Endothelial cell of umbilical vein (primary cell): Measurements from ENCODE around the gene ZNF70. TPM values are rescaled to one million over a fixed set of nuclear protein-coding genes. Genes with fewer than 3 reads are reported as not detected.

Experiments used
- BruUV-seq: library from RNA; stranded (reverse); fragments of 400-500 nt; replicated peaks from 2 replicates; lab custom pipeline; 2021; lab: Mats Ljungman, UMichigan
- CTCF ChIA-PET: fragments of 300-600, 350-600 bp; sonication (Branson Sonifier 250); formaldehyde crosslinking; loops from one replicate; lab custom pipeline; 2021; ENCODE audit warnings: antibody characterized with exemption, inconsistent platforms; lab: Charles Lee
- POLR2A ChIA-PET: fragments of 300-600, 350-600 bp; sonication (Branson Sonifier 250); formaldehyde crosslinking; loops from one replicate; lab custom pipeline; 2021; ENCODE audit warnings: antibody characterized with exemption, inconsistent platforms; lab: Charles Lee
- DNase-seq: peaks from one replicate; pipeline ENCODE4 v3.0.0-alpha.2; 2011; ENCODE audit warnings: low read depth, low spot score
- FAIRE-seq: peaks from 2 replicates; lab custom pipeline; 2011; peaks lifted over from hg19 to GRCh38; lab: Jason Lieb, UNC
- H2AFZ ChIP-seq: 2 replicates; pipeline ENCODE4 v1.6.0; 2012; ENCODE audit warnings: low read depth, low read length, control low read depth, inconsistent platforms
- H3K27ac ChIP-seq: 2 replicates; pipeline ENCODE4 v1.5.1; 2011; ENCODE audit warnings: low read depth, mild to moderate bottlenecking, control low read depth, low read length, moderate library complexity; ENCODE audit not compliant: insufficient read depth
- H3K27me3 ChIP-seq, 2 experiments: 2 replicates each; pipeline versions ENCODE4 v1.6.0 to v1.6.1; 2011; ENCODE audit warnings: low read length in 2 of 2, mixed read lengths in 1 of 2; ENCODE audit not compliant: control insufficient read depth in 2 of 2, insufficient read depth in 2 of 2
- H3K36me3 ChIP-seq, 2 experiments: 2 replicates in 1 of 2; 3 replicates in 1 of 2; pipeline ENCODE4 v1.5.1; 2011; ENCODE audit warnings: low read length in 2 of 2, mild to moderate bottlenecking in 1 of 2, moderate library complexity in 1 of 2; ENCODE audit not compliant: control insufficient read depth in 2 of 2, insufficient read depth in 2 of 2; ENCODE audit errors: extremely low read depth in 1 of 2
- H3K4me1 ChIP-seq: 3 replicates; pipeline ENCODE4 v1.5.1; 2011; ENCODE audit warnings: mild to moderate bottlenecking, low read length; ENCODE audit not compliant: control insufficient read depth, insufficient read depth; ENCODE audit errors: extremely low read depth
- H3K4me2 ChIP-seq: 2 replicates; pipeline ENCODE4 v1.6.1; 2011; ENCODE audit warnings: low read length, control low read depth, mixed read lengths; ENCODE audit not compliant: insufficient read depth
- H3K4me3 ChIP-seq, 3 experiments: fragments of 200-600 bp in 1 of 3; sonication (generic), shearing (Covaris generic) in 1 of 3; replicated peaks in 1 of 3; 2 replicates each; pipeline ENCODE4 v1.5.1; 2011 to 2016; ENCODE audit warnings: control low read depth in 3 of 3, low read length in 3 of 3, mild to moderate bottlenecking in 2 of 3, inconsistent platforms in 1 of 3, low read depth in 1 of 3, moderate library complexity in 1 of 3; ENCODE audit not compliant: insufficient read depth in 1 of 3
- H3K79me2 ChIP-seq: 2 replicates; pipeline ENCODE4 v1.6.0; 2012; ENCODE audit warnings: low read length, inconsistent platforms; ENCODE audit not compliant: control insufficient read depth, insufficient read depth
- H3K9ac ChIP-seq: replicated peaks from 2 replicates; pipeline ENCODE3; 2011; ENCODE audit warnings: low read length, control low read depth; ENCODE audit not compliant: insufficient read depth; ENCODE audit errors: extremely low read depth
- H3K9me1 ChIP-seq: replicated peaks from 3 replicates; pipeline ENCODE4 v1.6.0; 2011; ENCODE audit warnings: mild to moderate bottlenecking, low read length; ENCODE audit not compliant: control insufficient read depth, insufficient read depth; ENCODE audit errors: extremely low read depth
- H3K9me3 ChIP-seq: replicated peaks from 2 replicates; pipeline ENCODE4 v1.5.1; 2012; ENCODE audit warnings: low read length, inconsistent platforms; ENCODE audit not compliant: control insufficient read depth, insufficient read depth
- H4K20me1 ChIP-seq: replicated peaks from 2 replicates; pipeline ENCODE3; 2011; ENCODE audit warnings: mild to moderate bottlenecking, low read length; ENCODE audit not compliant: control insufficient read depth, insufficient read depth; ENCODE audit errors: extremely low read depth
- EZH2 ChIP-seq: IDR thresholded peaks from 2 replicates; pipeline ENCODE4 v1.6.1; 2012; ENCODE audit warnings: borderline replicate concordance, low read depth, mild to moderate bottlenecking, moderate library complexity, low read length, inconsistent platforms; ENCODE audit not compliant: severe bottlenecking
- FOS ChIP-seq: IDR thresholded peaks from 2 replicates; pipeline ENCODE4 v1.6.1; 2011; ENCODE audit warnings: mild to moderate bottlenecking, low read length, moderate library complexity, borderline replicate concordance; ENCODE audit not compliant: insufficient read depth
- GATA2 ChIP-seq: IDR thresholded peaks from 2 replicates; pipeline ENCODE4 v1.7.0; 2011; ENCODE audit warnings: low read depth, mild to moderate bottlenecking, moderate library complexity, mixed read lengths, low read length; ENCODE audit not compliant: insufficient read length, insufficient read depth
- MAX ChIP-seq: IDR thresholded peaks from 2 replicates; pipeline ENCODE4 v1.6.1; 2011; ENCODE audit not compliant: insufficient read depth, insufficient read length
- MYC ChIP-seq: IDR thresholded peaks from one replicate; pipeline ENCODE4 v1.6.1; 2011; ENCODE audit warnings: mild to moderate bottlenecking, low read depth, low read length
- POLR2A ChIP-seq: IDR thresholded peaks from 2 replicates; pipeline ENCODE4 v1.6.1; 2012; ENCODE audit warnings: low read depth, mild to moderate bottlenecking, control low read depth, low read length
- dilution Hi-C: fragments of 300-500 bp; cut with MboI; formaldehyde crosslinking; loops from one replicate; pipeline ENCODE4 v1.15.0; 2019; ENCODE audit warnings: low sequenced_read_pairs; ENCODE audit not compliant: extremely low pct_ligation_motif_present
- intact Hi-C: fragments of 100-400 bp; cut with micrococcal nuclease; formaldehyde crosslinking; loops from one replicate; pipeline ENCODE4 v1.10.0; 2022
- polyA plus RNA-seq, 4 experiments: library from polyadenylated mRNA; depleted of rRNA in 3 of 4; stranded (reverse) in 3 of 4; unstranded in 1 of 4; fragments of >200 nt; gene quantifications; 2 replicates each; pipeline versions ENCODE4 v1.2.1 to v1.2.3, GENCODE V29; 2011 to 2012; ENCODE audit warnings: missing spikeins in 1 of 4
- total RNA-seq: library from RNA; stranded (reverse); gene quantifications from 2 replicates; pipeline ENCODE4 v1.2.3, GENCODE V29; 2021
- TF ChIP-seq, protein P1 (sequence below), 2 donors: IDR thresholded peaks; 1 replicate in 1 of 2; 2 replicates in 1 of 2; pipeline ENCODE4 v1.5.1; 2011; ENCODE audit warnings: low read length in 2 of 2, mild to moderate bottlenecking in 2 of 2, moderate library complexity in 2 of 2, control low read depth in 1 of 2, inconsistent platforms in 1 of 2, low read depth in 1 of 2; ENCODE audit not compliant: insufficient read depth in 1 of 2; ENCODE audit errors: extremely low read depth in 1 of 2

Gene ZNF70
- total and polyA plus RNA-seq, 2 donors (not counting 3 experiments of a cell fraction or from before 2014, with no cell fraction given), result 1.9 to 6.2 TPM

DNA sequence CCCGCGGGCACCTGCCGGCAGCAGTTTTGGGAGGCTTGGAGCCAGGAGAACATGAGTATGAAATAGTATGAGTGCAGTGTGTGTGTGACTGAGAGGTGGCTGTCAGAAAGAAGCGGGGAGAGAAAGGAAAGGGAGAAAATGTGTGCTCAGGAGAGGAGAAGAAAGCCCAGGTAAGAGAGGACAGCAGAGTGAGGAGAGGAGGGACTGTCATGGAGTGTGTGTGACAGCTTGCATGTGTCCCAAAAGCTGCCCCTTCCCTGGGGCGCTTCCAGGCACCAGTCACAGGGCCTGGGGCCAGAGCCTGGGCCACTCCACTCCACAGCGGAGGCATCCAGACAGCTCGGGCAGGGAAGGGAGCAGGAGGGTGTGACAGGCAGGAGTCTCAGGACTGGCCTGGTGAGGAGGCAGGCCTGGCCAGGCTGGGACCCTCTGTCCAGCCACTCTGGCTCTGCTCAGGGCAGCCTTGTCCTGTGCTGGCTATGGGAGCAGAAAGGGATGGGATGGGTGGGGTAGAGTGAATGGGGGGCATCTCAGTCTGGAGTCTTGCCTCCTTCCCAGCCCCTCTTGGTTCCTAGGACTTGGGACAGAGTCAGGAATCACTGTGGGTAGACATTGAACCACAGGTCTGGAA lies 22.7 kb upstream of the ZNF70 start:
- ChIA-PET CTCF (interaction anchor here (0.9 to 3.5 kb wide), 3 partner anchors 11 to 76 kb away, joined by 3 to 55 read pairs (median 27); no protein-coding TSS in a partner anchor), POLR2A (no interaction called here)
- intact Hi-C loops (no loop called here), dilution Hi-C loops (no loop called here)
- no peak for TF ChIP-seq POLR2A
- TF ChIP-seq, protein P1, sequence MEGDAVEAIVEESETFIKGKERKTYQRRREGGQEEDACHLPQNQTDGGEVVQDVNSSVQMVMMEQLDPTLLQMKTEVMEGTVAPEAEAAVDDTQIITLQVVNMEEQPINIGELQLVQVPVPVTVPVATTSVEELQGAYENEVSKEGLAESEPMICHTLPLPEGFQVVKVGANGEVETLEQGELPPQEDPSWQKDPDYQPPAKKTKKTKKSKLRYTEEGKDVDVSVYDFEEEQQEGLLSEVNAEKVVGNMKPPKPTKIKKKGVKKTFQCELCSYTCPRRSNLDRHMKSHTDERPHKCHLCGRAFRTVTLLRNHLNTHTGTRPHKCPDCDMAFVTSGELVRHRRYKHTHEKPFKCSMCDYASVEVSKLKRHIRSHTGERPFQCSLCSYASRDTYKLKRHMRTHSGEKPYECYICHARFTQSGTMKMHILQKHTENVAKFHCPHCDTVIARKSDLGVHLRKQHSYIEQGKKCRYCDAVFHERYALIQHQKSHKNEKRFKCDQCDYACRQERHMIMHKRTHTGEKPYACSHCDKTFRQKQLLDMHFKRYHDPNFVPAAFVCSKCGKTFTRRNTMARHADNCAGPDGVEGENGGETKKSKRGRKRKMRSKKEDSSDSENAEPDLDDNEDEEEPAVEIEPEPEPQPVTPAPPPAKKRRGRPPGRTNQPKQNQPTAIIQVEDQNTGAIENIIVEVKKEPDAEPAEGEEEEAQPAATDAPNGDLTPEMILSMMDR (IDR thresholded peaks at IDR 0.05; ENCODE audit: extremely low read depth in 1 of 2, insufficient read depth in 1 of 2, low read depth in 1 of 2, low read length in 2 of 2), result no peak
- TF ChIP-seq GATA2, result no peak
- no peak for TF ChIP-seq MYC
- no peak for TF ChIP-seq MAX
- TF ChIP-seq EZH2, result no peak
- TF ChIP-seq FOS, result no peak
- no peak overlapping the region for H3K27ac ChIP-seq
- no peak for DNase-seq
- H3K4me3 ChIP-seq, result no peak overlapping the region
- H2AFZ ChIP-seq, result no peak overlapping the region
- no peak overlapping the region for H3K9ac ChIP-seq
- no peaks in the 10 kb centered on the region for H3K9me1 ChIP-seq
- H3K36me3 ChIP-seq, result no peaks in the 10 kb centered on the region
- H3K79me2 ChIP-seq, result no peaks in the 10 kb centered on the region
- no peak overlapping the region for H3K4me2 ChIP-seq
- no peaks in the 10 kb centered on the region for H3K9me3 ChIP-seq
- H4K20me1 ChIP-seq, result no peaks in the 10 kb centered on the region
- FAIRE-seq, result no peak
- H3K4me1 ChIP-seq, result peaks cover 10% of the 10 kb centered on the region
- H3K27me3 ChIP-seq, result no peaks in the 10 kb centered on the region
- no TSS peak for BruUV-seq
